Measurements from ENCODE around the gene SLC34A2.

SLC34A2 gene

GRCh38 chr4:25694466-25694865 is 38.8 kb downstream of the SLC34A2 start:
- no peak for TF ChIP-seq CTCF (conservative IDR thresholded peaks at IDR 0.05; ENCODE audit: low read depth)
- H3K27ac ChIP-seq = no peak overlapping the region
- peak; percentile 20 for DNase-seq (ENCODE audit: low spot score)
- CTCF ChIA-PET = no interaction called here
- POLR2A ChIA-PET (ENCODE audit: low non-redundant PET) = no interaction called here

GRCh38 chr4:25696409-25696808 is 40.8 kb downstream of the SLC34A2 start:
- no peak for TF ChIP-seq CTCF (conservative IDR thresholded peaks at IDR 0.05; ENCODE audit: low read depth)
- ChIA-PET CTCF (interaction anchor here (0.7 kb wide), 1 partner anchor 71 kb away, joined by 3 read pairs; no protein-coding TSS in a partner anchor), POLR2A (ENCODE audit: low non-redundant PET) (no interaction called here)
- DNase-seq (ENCODE audit: low spot score) = no peak
- no peak overlapping the region for H3K27ac ChIP-seq

GRCh38 chr4:25697516-25697915 is 41.9 kb downstream of the SLC34A2 start:
- TF ChIP-seq CTCF (conservative IDR thresholded peaks at IDR 0.05; ENCODE audit: low read depth) = no peak
- DNase-seq (ENCODE audit: low spot score) = no peak
- no peak overlapping the region for H3K27ac ChIP-seq
- ChIA-PET CTCF (no interaction called here), POLR2A (ENCODE audit: low non-redundant PET) (no interaction called here)

- no peak for DNase-seq (ENCODE audit: low spot score)
- ChIA-PET CTCF (no interaction called here), POLR2A (ENCODE audit: low non-redundant PET) (no interaction called here)
- no peak for TF ChIP-seq CTCF (conservative IDR thresholded peaks at IDR 0.05; ENCODE audit: low read depth)
- no peak overlapping the region for H3K27ac ChIP-seq
Observed at GRCh38 chr4:25700661-25701060, 45.0 kb downstream of the SLC34A2 start.

GRCh38 chr4:25702848-25703247 is 47.2 kb downstream of the SLC34A2 start:
- ChIA-PET CTCF (no interaction called here), POLR2A (ENCODE audit: low non-redundant PET) (no interaction called here)
- TF ChIP-seq CTCF (conservative IDR thresholded peaks at IDR 0.05; ENCODE audit: low read depth) = no peak

GRCh38 chr4:25703731-25704388 is 48.2 kb downstream of the SLC34A2 start:
- CTCF ChIA-PET = no interaction called here
- DNase-seq (ENCODE audit: low spot score) = no peak
- no peak for TF ChIP-seq CTCF (conservative IDR thresholded peaks at IDR 0.05; ENCODE audit: low read depth)
- H3K27ac ChIP-seq = no peak overlapping the region
- POLR2A ChIA-PET (ENCODE audit: low non-redundant PET) = no interaction called here

More at GRCh38 chr4:25702848-25703247, 47.2 kb downstream of the SLC34A2 start:
- no peak overlapping the region for H3K27ac ChIP-seq
- no peak for DNase-seq (ENCODE audit: low spot score)

All from RWPE1 (cell line).